Measurements from ENCODE around the gene DIRAS2.
"Not testable (repeated sequence)": the region's sequence is repeated elsewhere in the genome, so short reads cannot be mapped to it uniquely, and the experiment has no call there.

The DIRAS2 gene

DNA sequence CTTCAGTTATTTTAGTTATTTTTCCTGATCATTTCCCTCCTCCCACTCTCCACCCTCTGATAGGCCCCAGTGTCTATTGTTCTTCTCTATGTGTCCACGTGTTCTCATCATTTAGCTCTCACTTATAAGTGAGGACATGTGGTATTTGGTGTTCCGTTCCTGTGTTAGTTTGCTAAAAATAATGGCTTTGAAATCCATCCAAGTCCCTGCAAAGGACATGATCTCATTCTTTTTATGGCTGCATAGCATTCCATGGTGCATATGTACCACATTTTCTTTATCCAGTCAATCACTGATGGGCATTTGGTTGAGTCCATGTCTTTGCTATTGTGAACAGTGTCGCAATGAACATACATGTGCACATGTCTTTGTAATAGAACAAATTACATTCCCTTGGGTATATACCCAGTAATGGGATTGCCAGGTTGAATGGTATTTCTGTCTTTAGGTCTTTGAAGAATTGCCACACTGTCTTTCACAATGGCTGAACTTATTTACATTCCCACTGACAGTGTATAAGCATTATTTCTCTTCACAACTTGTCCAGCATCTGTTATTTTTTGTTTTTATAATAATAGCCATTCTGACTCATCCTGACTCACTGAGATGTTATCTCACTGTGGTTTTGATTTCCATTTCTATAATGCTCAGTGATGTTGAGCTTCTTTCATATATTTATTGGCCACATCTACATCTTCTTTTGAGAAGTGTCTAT, 17.2 kb upstream of the DIRAS2 start:
- Histone ChIP-seq H3K9me3 (no peaks in the 10 kb centered on the region), H3K27me3 (peaks cover 29% of the 10 kb centered on the region), H3K4me1 (no peaks in the 10 kb centered on the region), H3K36me3 (no peaks in the 10 kb centered on the region), H3K4me3 (ENCODE audit: low read depth, low read length) (no peak overlapping the region)
- TF ChIP-seq, protein P1, sequence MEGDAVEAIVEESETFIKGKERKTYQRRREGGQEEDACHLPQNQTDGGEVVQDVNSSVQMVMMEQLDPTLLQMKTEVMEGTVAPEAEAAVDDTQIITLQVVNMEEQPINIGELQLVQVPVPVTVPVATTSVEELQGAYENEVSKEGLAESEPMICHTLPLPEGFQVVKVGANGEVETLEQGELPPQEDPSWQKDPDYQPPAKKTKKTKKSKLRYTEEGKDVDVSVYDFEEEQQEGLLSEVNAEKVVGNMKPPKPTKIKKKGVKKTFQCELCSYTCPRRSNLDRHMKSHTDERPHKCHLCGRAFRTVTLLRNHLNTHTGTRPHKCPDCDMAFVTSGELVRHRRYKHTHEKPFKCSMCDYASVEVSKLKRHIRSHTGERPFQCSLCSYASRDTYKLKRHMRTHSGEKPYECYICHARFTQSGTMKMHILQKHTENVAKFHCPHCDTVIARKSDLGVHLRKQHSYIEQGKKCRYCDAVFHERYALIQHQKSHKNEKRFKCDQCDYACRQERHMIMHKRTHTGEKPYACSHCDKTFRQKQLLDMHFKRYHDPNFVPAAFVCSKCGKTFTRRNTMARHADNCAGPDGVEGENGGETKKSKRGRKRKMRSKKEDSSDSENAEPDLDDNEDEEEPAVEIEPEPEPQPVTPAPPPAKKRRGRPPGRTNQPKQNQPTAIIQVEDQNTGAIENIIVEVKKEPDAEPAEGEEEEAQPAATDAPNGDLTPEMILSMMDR (IDR thresholded peaks at IDR 0.05; ENCODE audit: low read depth, low read length): no peak
- DNase-seq: no peak

DNA sequence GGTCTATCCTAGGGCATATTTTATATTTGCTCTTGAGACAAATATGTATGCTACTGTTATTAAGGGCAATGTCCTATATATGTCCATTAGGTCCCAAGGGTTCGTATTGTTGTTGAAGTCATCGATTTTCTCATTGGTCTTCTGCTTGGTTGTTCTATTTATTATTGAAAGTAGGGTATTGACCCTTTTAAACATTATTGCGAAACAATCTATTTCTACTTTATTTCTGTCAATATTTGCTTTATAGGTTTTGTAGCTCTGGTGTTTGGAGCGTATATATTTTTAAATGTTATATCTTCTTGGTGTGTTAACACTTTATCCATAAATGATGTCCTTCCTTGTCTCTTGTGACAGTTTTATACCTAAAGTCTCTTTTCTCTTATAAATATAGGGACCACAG, 16.2 kb upstream of the DIRAS2 start:
- Histone ChIP-seq H3K4me1 (no peaks in the 10 kb centered on the region), H3K27me3 (peaks cover 26% of the 10 kb centered on the region), H3K36me3 (no peaks in the 10 kb centered on the region), H3K4me3 (ENCODE audit: low read depth, low read length) (no peak overlapping the region), H3K9me3 (no peaks in the 10 kb centered on the region)
- TF ChIP-seq, protein P1 (IDR thresholded peaks at IDR 0.05; ENCODE audit: low read depth, low read length): no peak
- DNase-seq: no peak

DNA sequence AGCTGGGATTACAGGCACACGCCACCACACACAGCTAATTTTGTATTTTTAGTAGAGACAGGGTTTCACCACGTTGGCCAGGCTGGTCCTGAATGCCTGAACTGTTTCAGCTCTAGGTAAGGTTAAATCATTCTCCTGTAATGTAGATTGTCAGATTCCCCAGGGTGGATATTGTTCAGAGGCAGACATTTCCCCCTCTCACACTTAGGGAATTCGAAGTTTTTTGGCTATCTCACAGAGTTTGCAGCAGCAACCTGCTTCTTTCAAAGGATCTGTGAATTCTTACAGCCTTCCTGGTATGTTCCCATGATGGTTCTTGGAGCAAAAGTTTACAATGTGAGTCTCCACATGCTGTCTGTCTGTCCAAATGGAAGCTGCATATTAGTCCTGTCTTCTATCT, 15.6 kb upstream of the DIRAS2 start:
- DNase-seq: no peak
- Histone ChIP-seq H3K27me3 (peaks cover 26% of the 10 kb centered on the region), H3K36me3 (no peaks in the 10 kb centered on the region), H3K4me1 (no peaks in the 10 kb centered on the region), H3K4me3 (ENCODE audit: low read depth, low read length) (no peak overlapping the region), H3K9me3 (no peaks in the 10 kb centered on the region)
- TF ChIP-seq, protein P1 (IDR thresholded peaks at IDR 0.05; ENCODE audit: low read depth, low read length): no peak

DNA sequence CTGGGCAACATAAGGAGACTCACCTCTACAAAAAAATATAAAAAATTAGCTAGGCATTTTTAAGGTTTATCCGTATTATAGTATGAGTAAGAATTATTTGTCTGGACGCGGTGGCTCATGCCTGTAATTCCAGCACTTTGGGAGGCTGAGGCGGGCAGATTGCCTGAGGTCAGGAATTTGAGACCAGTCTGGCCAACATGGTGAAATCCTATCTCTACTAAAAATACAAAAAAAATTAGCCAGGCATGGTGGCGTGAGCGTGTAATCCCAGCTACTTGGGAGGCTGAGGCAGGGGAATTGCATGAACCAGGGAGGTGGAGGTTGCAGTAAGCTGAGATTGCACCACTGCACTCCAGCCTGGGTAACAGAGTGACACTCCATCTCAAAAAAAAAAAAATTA, 14.3 kb upstream of the DIRAS2 start:
- H3K4me1 ChIP-seq; H3K9me3 ChIP-seq; H3K4me3 ChIP-seq (ENCODE audit: low read depth, low read length); DNase-seq; H3K36me3 ChIP-seq: not testable (repeated sequence)
- peaks cover 17% of the 10 kb centered on the region for H3K27me3 ChIP-seq

DNA sequence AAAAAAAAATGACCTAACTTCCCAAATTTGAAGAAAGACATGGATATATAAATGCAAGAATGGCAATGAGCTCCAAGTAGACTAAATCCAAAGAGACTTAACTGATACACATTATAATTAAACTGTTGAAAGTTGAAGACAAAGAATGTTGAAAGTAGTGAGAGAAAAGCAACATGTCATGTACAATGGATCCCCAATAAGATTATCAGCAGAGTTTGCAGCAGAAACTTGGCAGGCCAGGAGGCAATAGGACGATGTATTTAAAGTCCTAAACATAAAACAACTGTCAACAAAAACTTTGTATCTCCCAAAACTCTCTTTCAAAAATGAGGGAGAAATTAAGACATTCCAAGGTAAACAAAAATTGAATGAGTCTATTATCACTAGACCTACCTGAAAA, 8.6 kb upstream of the DIRAS2 start:
- peaks cover 9% of the 10 kb centered on the region for H3K27me3 ChIP-seq
- TF ChIP-seq, protein P1 (IDR thresholded peaks at IDR 0.05; ENCODE audit: low read depth, low read length): no peak
- H3K4me3 ChIP-seq (ENCODE audit: low read depth, low read length): no peak overlapping the region
- H3K9me3 ChIP-seq: no peaks in the 10 kb centered on the region; the same call in 1 of the 2 replicates
- no peaks in the 10 kb centered on the region for H3K36me3 ChIP-seq
- no peak for DNase-seq
- H3K4me1 ChIP-seq: no peaks in the 10 kb centered on the region

DNA sequence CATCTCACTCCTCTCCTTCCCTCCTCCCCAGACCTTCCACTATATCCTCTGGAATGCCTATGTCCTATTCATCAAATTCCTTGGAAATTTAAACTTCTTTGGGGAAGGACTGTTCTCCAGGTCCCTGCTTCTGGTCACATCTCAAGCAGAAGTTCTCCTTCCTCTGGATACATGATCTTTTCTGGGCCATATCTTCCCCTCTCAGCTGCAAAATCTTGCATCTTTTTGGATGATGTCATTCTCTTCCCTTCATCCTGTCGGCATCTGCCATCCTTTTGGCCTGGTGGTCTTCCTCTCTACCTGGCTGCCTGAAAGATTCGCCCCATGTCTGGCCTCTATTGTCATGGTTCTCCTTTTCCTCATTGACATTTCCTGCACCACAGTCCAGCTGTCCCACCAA, 5.2 kb upstream of the DIRAS2 start:
- Histone ChIP-seq H3K4me3 (ENCODE audit: low read depth, low read length) (no peak overlapping the region), H3K9me3 (no peaks in the 10 kb centered on the region; the same call in 1 of the 2 replicates), H3K27me3 (peaks cover 11% of the 10 kb centered on the region), H3K36me3 (no peaks in the 10 kb centered on the region), H3K4me1 (no peaks in the 10 kb centered on the region)
- DNase-seq: no peak
- TF ChIP-seq, protein P1 (IDR thresholded peaks at IDR 0.05; ENCODE audit: low read depth, low read length): no peak
